ENCODE measurements around the gene NUP50.
A peak's percentile ranks its signal among the peaks of the same experiment; 100 is the strongest.

Gene NUP50

GRCh38 chr22:45149671-45150070, 14.1 kb upstream of the NUP50 start:
- no peaks in the 10 kb centered on the region for H3K4me1 Mint-ChIP-seq
- H3K27me3 Mint-ChIP-seq = no peaks in the 10 kb centered on the region
- ATAC-seq = no peak
- peaks cover 41% of the 10 kb centered on the region for H3K36me3 Mint-ChIP-seq
- no peak overlapping the region for H3K27ac Mint-ChIP-seq
- H3K9me3 Mint-ChIP-seq = no peaks in the 10 kb centered on the region
- H3K4me3 Mint-ChIP-seq = no peak overlapping the region

GRCh38 chr22:45150139-45150538, 13.6 kb upstream of the NUP50 start:
- no peaks in the 10 kb centered on the region for H3K4me1 Mint-ChIP-seq
- no peaks in the 10 kb centered on the region for H3K27me3 Mint-ChIP-seq
- H3K4me3 Mint-ChIP-seq = no peak overlapping the region
- H3K36me3 Mint-ChIP-seq = peaks cover 46% of the 10 kb centered on the region
- no peak overlapping the region for H3K27ac Mint-ChIP-seq
- ATAC-seq = no peak
- H3K9me3 Mint-ChIP-seq = no peaks in the 10 kb centered on the region

- H3K9me3 Mint-ChIP-seq = no peaks in the 10 kb centered on the region
- H3K4me3 Mint-ChIP-seq = no peak overlapping the region
- H3K27me3 Mint-ChIP-seq = no peaks in the 10 kb centered on the region
- peaks cover 52% of the 10 kb centered on the region for H3K36me3 Mint-ChIP-seq
- no peak overlapping the region for H3K27ac Mint-ChIP-seq
- H3K4me1 Mint-ChIP-seq = no peaks in the 10 kb centered on the region
- no peak for ATAC-seq
Observed at GRCh38 chr22:45151503-45151902, 12.2 kb upstream of the NUP50 start.

- Mint-ChIP-seq H3K4me1 (no peaks in the 10 kb centered on the region), H3K27me3 (no peaks in the 10 kb centered on the region), H3K9me3 (no peaks in the 10 kb centered on the region), H3K4me3 (no peak overlapping the region), H3K36me3 (peaks cover 55% of the 10 kb centered on the region), H3K27ac (no peak overlapping the region)
- no peak for ATAC-seq
Observed at GRCh38 chr22:45154383-45154782, 9.3 kb upstream of the NUP50 start.

- Mint-ChIP-seq H3K27me3 (no peaks in the 10 kb centered on the region), H3K4me1 (no peaks in the 10 kb centered on the region), H3K36me3 (peaks cover 52% of the 10 kb centered on the region), H3K4me3 (no peak overlapping the region), H3K27ac (no peak overlapping the region), H3K9me3 (no peaks in the 10 kb centered on the region)
- ATAC-seq = no peak
Observed at GRCh38 chr22:45155050-45155840, 8.5 kb upstream of the NUP50 start.

GRCh38 chr22:45157907-45158306, 5.8 kb upstream of the NUP50 start:
- Mint-ChIP-seq H3K27me3 (no peaks in the 10 kb centered on the region), H3K36me3 (peaks cover 31% of the 10 kb centered on the region), H3K9me3 (no peaks in the 10 kb centered on the region), H3K27ac (no peak overlapping the region), H3K4me3 (no peak overlapping the region), H3K4me1 (peaks cover 14% of the 10 kb centered on the region)
- ATAC-seq = no peak

- H3K9me3 Mint-ChIP-seq = no peaks in the 10 kb centered on the region
- no peak for ATAC-seq
- peaks cover 21% of the 10 kb centered on the region for H3K4me1 Mint-ChIP-seq
- no peak overlapping the region for H3K27ac Mint-ChIP-seq
- H3K4me3 Mint-ChIP-seq = no peak overlapping the region
- H3K36me3 Mint-ChIP-seq = peaks cover 19% of the 10 kb centered on the region
- H3K27me3 Mint-ChIP-seq = no peaks in the 10 kb centered on the region
Observed at GRCh38 chr22:45159652-45160462, 3.9 kb upstream of the NUP50 start.

GRCh38 chr22:45162531-45162930, 1.2 kb upstream of the NUP50 start:
- H3K27ac Mint-ChIP-seq = peak overlapping the region; percentile 91
- H3K27me3 Mint-ChIP-seq = no peaks in the 10 kb centered on the region
- H3K4me1 Mint-ChIP-seq = peaks cover 41% of the 10 kb centered on the region

GRCh38 chr22:45163099-45163450, 650 bp upstream of the NUP50 start:
- Mint-ChIP-seq H3K9me3 (no peaks in the 10 kb centered on the region), H3K4me3 (peak overlapping the region; percentile 98), H3K4me1 (peaks cover 41% of the 10 kb centered on the region), H3K27me3 (no peaks in the 10 kb centered on the region), H3K36me3 (no peaks in the 10 kb centered on the region), H3K27ac (peak overlapping the region; percentile 91)
- peak; percentile 49 for ATAC-seq

More at GRCh38 chr22:45162531-45162930, 1.2 kb upstream of the NUP50 start:
- ATAC-seq = no peak
- peaks cover under 1% of the 10 kb centered on the region for H3K36me3 Mint-ChIP-seq
- no peaks in the 10 kb centered on the region for H3K9me3 Mint-ChIP-seq
- peak overlapping the region; percentile 98 for H3K4me3 Mint-ChIP-seq

GRCh38 chr22:45164270-45165088, 754 bp downstream of the NUP50 start:
- H3K9me3 Mint-ChIP-seq = no peaks in the 10 kb centered on the region
- peak; percentile 79 for ATAC-seq
- peaks cover 10% of the 10 kb centered on the region for H3K36me3 Mint-ChIP-seq
- H3K27me3 Mint-ChIP-seq = no peaks in the 10 kb centered on the region
- peak overlapping the region; percentile 91 for H3K27ac Mint-ChIP-seq
- H3K4me3 Mint-ChIP-seq = peak overlapping the region; percentile 98
- H3K4me1 Mint-ChIP-seq = peaks cover 41% of the 10 kb centered on the region

- H3K27ac Mint-ChIP-seq = no peak overlapping the region
- H3K27me3 Mint-ChIP-seq = no peaks in the 10 kb centered on the region
- no peak overlapping the region for H3K4me3 Mint-ChIP-seq
- ATAC-seq = no peak
- H3K9me3 Mint-ChIP-seq = no peaks in the 10 kb centered on the region
- peaks cover 45% of the 10 kb centered on the region for H3K4me1 Mint-ChIP-seq
- peaks cover 31% of the 10 kb centered on the region for H3K36me3 Mint-ChIP-seq
Observed at GRCh38 chr22:45166932-45167331, 3.2 kb downstream of the NUP50 start.

- H3K4me1 Mint-ChIP-seq = peaks cover 43% of the 10 kb centered on the region
- no peak overlapping the region for H3K4me3 Mint-ChIP-seq
- H3K9me3 Mint-ChIP-seq = no peaks in the 10 kb centered on the region
- no peaks in the 10 kb centered on the region for H3K27me3 Mint-ChIP-seq
- ATAC-seq = no peak
- peaks cover 51% of the 10 kb centered on the region for H3K36me3 Mint-ChIP-seq
- H3K27ac Mint-ChIP-seq = no peak overlapping the region
Observed at GRCh38 chr22:45169591-45170466, 6.1 kb downstream of the NUP50 start.

- no peak overlapping the region for H3K4me3 Mint-ChIP-seq
- peaks cover 67% of the 10 kb centered on the region for H3K36me3 Mint-ChIP-seq
- H3K4me1 Mint-ChIP-seq = peaks cover 28% of the 10 kb centered on the region
- no peaks in the 10 kb centered on the region for H3K27me3 Mint-ChIP-seq
- no peak overlapping the region for H3K27ac Mint-ChIP-seq
- no peak for ATAC-seq
- no peaks in the 10 kb centered on the region for H3K9me3 Mint-ChIP-seq
Observed at GRCh38 chr22:45171830-45172229, 8.1 kb downstream of the NUP50 start.

- Mint-ChIP-seq H3K36me3 (peaks cover 79% of the 10 kb centered on the region), H3K4me3 (no peak overlapping the region), H3K27me3 (no peaks in the 10 kb centered on the region), H3K4me1 (peaks cover 23% of the 10 kb centered on the region), H3K27ac (no peak overlapping the region), H3K9me3 (no peaks in the 10 kb centered on the region)
- ATAC-seq = no peak
Observed at GRCh38 chr22:45172881-45173585, 9.3 kb downstream of the NUP50 start.

Data from stimulated activated memory B cell treated with anti-CD40 and anti-IgM and Interleukin-4, amounts not matched to agents 10 μg/mL and 1 μg/mL and 100 μg/mL, for 72 hours (primary cell).